WTC11 (cell line): Measurements from ENCODE around the gene TMEM135. TPM values are rescaled to one million over a fixed set of nuclear protein-coding genes. Genes with fewer than 3 reads are reported as not detected.

Experiments
- ATAC-seq: fragments of 200-7000 bp; cut with Tn5 transposase; 2 replicates; pipeline ENCODE4 v1.10.0; 2021; ENCODE audit warnings: mild to moderate bottlenecking, moderate library complexity
- CTCF ChIA-PET: fragments of 300-600 bp; sonication (Branson Sonifier 250); formaldehyde crosslinking; loops from one replicate; lab custom pipeline; 2021; ENCODE audit warnings: antibody characterized with exemption; lab: Charles Lee
- POLR2A ChIA-PET: fragments of 350-600 bp; sonication (Branson Sonifier 250); formaldehyde crosslinking; loops from one replicate; lab custom pipeline; 2021; ENCODE audit warnings: antibody characterized with exemption; lab: Charles Lee
- DNase-seq: peaks from one replicate; pipeline ENCODE4 v3.0.0; 2021; ENCODE audit warnings: low spot score
- H3K27ac Mint-ChIP-seq: 2 replicates; pipeline ENCODE4 v1.8.0; 2021; ENCODE audit warnings: mixed read lengths
- H3K27me3 Mint-ChIP-seq: 2 replicates; pipeline ENCODE4 v1.8.0; 2021; ENCODE audit warnings: low read depth, mild to moderate bottlenecking, moderate library complexity, mixed read lengths
- H3K36me3 Mint-ChIP-seq: 2 replicates; pipeline ENCODE4 v1.8.0; 2021; ENCODE audit warnings: mixed read lengths
- H3K4me1 Mint-ChIP-seq: 2 replicates; pipeline ENCODE4 v1.8.0; 2022; ENCODE audit warnings: mixed read lengths
- H3K4me3 Mint-ChIP-seq: 2 replicates; pipeline ENCODE4 v1.8.0; 2021; ENCODE audit warnings: mild to moderate bottlenecking, moderate library complexity, mixed read lengths
- H3K9me3 Mint-ChIP-seq: 2 replicates; pipeline ENCODE4 v1.8.0; 2021; ENCODE audit warnings: mixed read lengths
- CREM ChIP-seq: sonication (generic); formaldehyde crosslinking; IDR thresholded peaks from 2 replicates; pipeline ENCODE4 v1.8.1; 2022; ENCODE audit warnings: mild to moderate bottlenecking, missing genetic modification reagents, moderate library complexity
- MYBL2 ChIP-seq: sonication (generic); formaldehyde crosslinking; IDR thresholded peaks from 2 replicates; pipeline ENCODE4 v1.8.1; 2023; ENCODE audit warnings: mild to moderate bottlenecking, moderate library complexity, missing genetic modification reagents
- NFATC4 ChIP-seq: fragments of 250-450 bp; sonication (Bioruptor Pico); IDR thresholded peaks from 2 replicates; pipeline ENCODE4 v1.9.0; 2021; ENCODE audit warnings: mild to moderate bottlenecking
- NFYB ChIP-seq: sonication (generic); formaldehyde crosslinking; conservative IDR thresholded peaks from 2 replicates; pipeline ENCODE4 v1.8.0; 2022; ENCODE audit warnings: low read depth, missing genetic modification reagents
- NR2C2 ChIP-seq: sonication (generic); formaldehyde crosslinking; IDR thresholded peaks from 2 replicates; pipeline ENCODE4 v1.8.0; 2022; ENCODE audit warnings: mild to moderate bottlenecking, missing genetic modification reagents
- OVOL2 ChIP-seq: fragments of 250-450 bp; sonication (Bioruptor Pico); IDR thresholded peaks from 2 replicates; pipeline ENCODE4 v1.9.0; 2021; ENCODE audit warnings: mild to moderate bottlenecking, borderline replicate concordance
- PRRX2 ChIP-seq: fragments of 250-450 bp; sonication (Bioruptor Pico); IDR thresholded peaks from 2 replicates; pipeline ENCODE4 v1.8.0; 2021; ENCODE audit warnings: mild to moderate bottlenecking
- SOX15 ChIP-seq: fragments of 250-450 bp; sonication (Bioruptor Pico); IDR thresholded peaks from 2 replicates; pipeline ENCODE4 v1.9.0; 2021; ENCODE audit warnings: mild to moderate bottlenecking
- TCF7 ChIP-seq: sonication (generic); formaldehyde crosslinking; IDR thresholded peaks from 2 replicates; pipeline ENCODE4 v1.8.0; 2022; ENCODE audit warnings: mild to moderate bottlenecking, low read depth, missing genetic modification reagents, moderate library complexity
- TEAD4 ChIP-seq: sonication (generic); formaldehyde crosslinking; IDR thresholded peaks from 2 replicates; pipeline ENCODE4 v1.8.0; 2022; ENCODE audit warnings: mild to moderate bottlenecking, missing genetic modification reagents
- ZNF219 ChIP-seq: sonication (generic); formaldehyde crosslinking; IDR thresholded peaks from 2 replicates; pipeline ENCODE4 v1.8.0; 2023; ENCODE audit warnings: missing genetic modification reagents, mild to moderate bottlenecking, borderline replicate concordance
- ZNF232 ChIP-seq: sonication (generic); formaldehyde crosslinking; IDR thresholded peaks from 2 replicates; pipeline ENCODE4 v1.8.0; 2022; ENCODE audit warnings: mild to moderate bottlenecking, missing genetic modification reagents
- total RNA-seq: library from RNA; stranded (reverse); gene quantifications from 3 replicates; pipeline ENCODE4 v1.2.3, GENCODE V29; 2021
- TF ChIP-seq, protein P1 (sequence below): sonication (generic); formaldehyde crosslinking; IDR thresholded peaks from 2 replicates; pipeline ENCODE4 v1.8.0; 2022; ENCODE audit warnings: mild to moderate bottlenecking, missing genetic modification reagents
- TF ChIP-seq, protein P2 (sequence below): sonication (generic); formaldehyde crosslinking; IDR thresholded peaks from 2 replicates; pipeline ENCODE4 v1.8.0; 2022; ENCODE audit warnings: mild to moderate bottlenecking, missing genetic modification reagents
- TF ChIP-seq, protein P3 (sequence below): fragments of 250-450 bp; sonication (Bioruptor Pico); IDR thresholded peaks from 2 replicates; pipeline ENCODE4 v1.9.0; 2021; ENCODE audit warnings: mild to moderate bottlenecking
- TF ChIP-seq, protein P4 (sequence below): sonication (generic); formaldehyde crosslinking; IDR thresholded peaks from 2 replicates; pipeline ENCODE4 v1.8.0; 2023; ENCODE audit warnings: mild to moderate bottlenecking, missing genetic modification reagents
- TF ChIP-seq, protein P5 (sequence below): sonication (generic); formaldehyde crosslinking; conservative IDR thresholded peaks from 2 replicates; pipeline ENCODE4 v1.8.1; 2023; ENCODE audit warnings: mild to moderate bottlenecking, low read depth, missing genetic modification reagents, moderate library complexity
- TF ChIP-seq, protein P6 (sequence below): fragments of 200-600 bp; IDR thresholded peaks from 2 replicates; pipeline ENCODE4 v1.8.0; 2022; ENCODE audit warnings: antibody characterized with exemption
- TF ChIP-seq, protein P7 (sequence below): fragments of 250-450 bp; sonication (Bioruptor Pico); IDR thresholded peaks from 2 replicates; pipeline ENCODE4 v1.8.0; 2021; ENCODE audit warnings: mild to moderate bottlenecking
- TF ChIP-seq, protein P8 (sequence below): sonication (generic); formaldehyde crosslinking; IDR thresholded peaks from 2 replicates; pipeline ENCODE4 v1.8.0; 2022; ENCODE audit warnings: missing genetic modification reagents

The TMEM135 gene
- total RNA-seq, 1 experiment from 2014 or later: 35.8 TPM

DNA sequence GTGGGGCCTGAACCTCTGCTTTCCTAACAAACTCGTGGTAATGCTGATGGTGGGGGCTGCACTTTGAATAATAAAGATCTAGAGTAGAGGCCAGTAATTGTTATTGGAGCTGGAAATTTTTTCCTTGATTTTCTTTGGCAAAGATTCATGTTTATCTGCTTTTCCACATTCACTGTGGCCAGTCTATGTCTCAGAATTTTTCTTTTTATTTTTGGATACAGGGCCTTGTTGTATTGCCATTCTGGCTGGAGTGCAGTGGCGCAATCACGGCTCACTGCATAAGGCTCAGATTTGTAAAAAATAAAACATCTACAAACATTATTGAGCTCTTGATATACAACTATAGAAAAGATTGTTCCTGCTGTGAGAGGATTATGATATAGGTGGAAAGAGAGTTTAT lies 1.6 kb downstream of the TMEM135 start:
- Mint-ChIP-seq H3K4me1 (peaks cover 52% of the 10 kb centered on the region), H3K27me3 (no peaks in the 10 kb centered on the region), H3K36me3 (peaks cover 11% of the 10 kb centered on the region), H3K27ac (no peak overlapping the region)
- ChIA-PET CTCF (no interaction called here), POLR2A (no interaction called here)
- TF ChIP-seq NFATC4 (CRISPR knock-in tag): no peak
- TF ChIP-seq, all 79 proteins: peak for 0
- ATAC-seq (no peak), DNase-seq (no peak)
- H3K4me3 Mint-ChIP-seq: peak overlapping the region; percentile 95
- H3K9me3 Mint-ChIP-seq: no peaks in the 10 kb centered on the region

DNA sequence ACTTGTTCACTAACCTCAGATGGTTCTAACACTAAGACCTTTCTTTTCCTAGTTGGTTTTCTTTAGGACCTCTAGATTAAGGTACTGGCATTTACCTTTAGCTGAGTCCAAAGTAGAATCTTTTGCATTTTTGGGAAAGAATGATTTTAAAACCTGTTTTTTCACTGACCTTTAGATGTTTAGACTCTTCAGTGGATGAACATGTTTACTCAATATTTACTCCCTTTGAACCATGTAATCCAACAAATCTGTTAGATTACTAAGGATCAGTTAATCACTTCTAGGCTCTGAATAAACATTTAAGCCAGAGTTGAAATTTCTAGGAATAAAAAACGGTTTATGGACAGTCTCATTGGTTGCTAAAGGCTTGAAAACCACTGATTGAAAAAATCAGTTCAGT lies 6.2 kb downstream of the TMEM135 start:
- ChIA-PET CTCF (no interaction called here), POLR2A (no interaction called here)
- Mint-ChIP-seq H3K27ac (no peak overlapping the region), H3K36me3 (peaks cover 17% of the 10 kb centered on the region), H3K27me3 (no peaks in the 10 kb centered on the region), H3K4me1 (peaks cover 38% of the 10 kb centered on the region), H3K4me3 (no peak overlapping the region), H3K9me3 (0 out of 2 replicates have a peak, but pooled peaks cover 3% of the 10 kb centered on the region)
- TF ChIP-seq, protein P1, sequence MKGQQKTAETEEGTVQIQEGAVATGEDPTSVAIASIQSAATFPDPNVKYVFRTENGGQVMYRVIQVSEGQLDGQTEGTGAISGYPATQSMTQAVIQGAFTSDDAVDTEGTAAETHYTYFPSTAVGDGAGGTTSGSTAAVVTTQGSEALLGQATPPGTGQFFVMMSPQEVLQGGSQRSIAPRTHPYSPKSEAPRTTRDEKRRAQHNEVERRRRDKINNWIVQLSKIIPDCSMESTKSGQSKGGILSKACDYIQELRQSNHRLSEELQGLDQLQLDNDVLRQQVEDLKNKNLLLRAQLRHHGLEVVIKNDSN (CRISPR knock-in tag): no peak
- no peak for TF ChIP-seq MYBL2 (CRISPR knock-in tag)
- no peak for TF ChIP-seq NFYB (CRISPR knock-in tag)
- TF ChIP-seq SOX15 (CRISPR knock-in tag): no peak
- no peak for TF ChIP-seq TCF7
- TF ChIP-seq ZNF219 (CRISPR knock-in tag): no peak
- TF ChIP-seq, protein P2, sequence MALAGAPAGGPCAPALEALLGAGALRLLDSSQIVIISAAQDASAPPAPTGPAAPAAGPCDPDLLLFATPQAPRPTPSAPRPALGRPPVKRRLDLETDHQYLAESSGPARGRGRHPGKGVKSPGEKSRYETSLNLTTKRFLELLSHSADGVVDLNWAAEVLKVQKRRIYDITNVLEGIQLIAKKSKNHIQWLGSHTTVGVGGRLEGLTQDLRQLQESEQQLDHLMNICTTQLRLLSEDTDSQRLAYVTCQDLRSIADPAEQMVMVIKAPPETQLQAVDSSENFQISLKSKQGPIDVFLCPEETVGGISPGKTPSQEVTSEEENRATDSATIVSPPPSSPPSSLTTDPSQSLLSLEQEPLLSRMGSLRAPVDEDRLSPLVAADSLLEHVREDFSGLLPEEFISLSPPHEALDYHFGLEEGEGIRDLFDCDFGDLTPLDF (CRISPR knock-in tag): no peak
- TF ChIP-seq, protein P3, sequence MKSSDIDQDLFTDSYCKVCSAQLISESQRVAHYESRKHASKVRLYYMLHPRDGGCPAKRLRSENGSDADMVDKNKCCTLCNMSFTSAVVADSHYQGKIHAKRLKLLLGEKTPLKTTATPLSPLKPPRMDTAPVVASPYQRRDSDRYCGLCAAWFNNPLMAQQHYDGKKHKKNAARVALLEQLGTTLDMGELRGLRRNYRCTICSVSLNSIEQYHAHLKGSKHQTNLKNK (CRISPR knock-in tag): no peak
- TF ChIP-seq ZNF232 (CRISPR knock-in tag): no peak
- no peak for TF ChIP-seq OVOL2 (CRISPR knock-in tag)
- no peak for TF ChIP-seq NR2C2
- TF ChIP-seq, protein P4, sequence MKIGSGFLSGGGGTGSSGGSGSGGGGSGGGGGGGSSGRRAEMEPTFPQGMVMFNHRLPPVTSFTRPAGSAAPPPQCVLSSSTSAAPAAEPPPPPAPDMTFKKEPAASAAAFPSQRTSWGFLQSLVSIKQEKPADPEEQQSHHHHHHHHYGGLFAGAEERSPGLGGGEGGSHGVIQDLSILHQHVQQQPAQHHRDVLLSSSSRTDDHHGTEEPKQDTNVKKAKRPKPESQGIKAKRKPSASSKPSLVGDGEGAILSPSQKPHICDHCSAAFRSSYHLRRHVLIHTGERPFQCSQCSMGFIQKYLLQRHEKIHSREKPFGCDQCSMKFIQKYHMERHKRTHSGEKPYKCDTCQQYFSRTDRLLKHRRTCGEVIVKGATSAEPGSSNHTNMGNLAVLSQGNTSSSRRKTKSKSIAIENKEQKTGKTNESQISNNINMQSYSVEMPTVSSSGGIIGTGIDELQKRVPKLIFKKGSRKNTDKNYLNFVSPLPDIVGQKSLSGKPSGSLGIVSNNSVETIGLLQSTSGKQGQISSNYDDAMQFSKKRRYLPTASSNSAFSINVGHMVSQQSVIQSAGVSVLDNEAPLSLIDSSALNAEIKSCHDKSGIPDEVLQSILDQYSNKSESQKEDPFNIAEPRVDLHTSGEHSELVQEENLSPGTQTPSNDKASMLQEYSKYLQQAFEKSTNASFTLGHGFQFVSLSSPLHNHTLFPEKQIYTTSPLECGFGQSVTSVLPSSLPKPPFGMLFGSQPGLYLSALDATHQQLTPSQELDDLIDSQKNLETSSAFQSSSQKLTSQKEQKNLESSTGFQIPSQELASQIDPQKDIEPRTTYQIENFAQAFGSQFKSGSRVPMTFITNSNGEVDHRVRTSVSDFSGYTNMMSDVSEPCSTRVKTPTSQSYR: no peak
- TF ChIP-seq, protein P5, sequence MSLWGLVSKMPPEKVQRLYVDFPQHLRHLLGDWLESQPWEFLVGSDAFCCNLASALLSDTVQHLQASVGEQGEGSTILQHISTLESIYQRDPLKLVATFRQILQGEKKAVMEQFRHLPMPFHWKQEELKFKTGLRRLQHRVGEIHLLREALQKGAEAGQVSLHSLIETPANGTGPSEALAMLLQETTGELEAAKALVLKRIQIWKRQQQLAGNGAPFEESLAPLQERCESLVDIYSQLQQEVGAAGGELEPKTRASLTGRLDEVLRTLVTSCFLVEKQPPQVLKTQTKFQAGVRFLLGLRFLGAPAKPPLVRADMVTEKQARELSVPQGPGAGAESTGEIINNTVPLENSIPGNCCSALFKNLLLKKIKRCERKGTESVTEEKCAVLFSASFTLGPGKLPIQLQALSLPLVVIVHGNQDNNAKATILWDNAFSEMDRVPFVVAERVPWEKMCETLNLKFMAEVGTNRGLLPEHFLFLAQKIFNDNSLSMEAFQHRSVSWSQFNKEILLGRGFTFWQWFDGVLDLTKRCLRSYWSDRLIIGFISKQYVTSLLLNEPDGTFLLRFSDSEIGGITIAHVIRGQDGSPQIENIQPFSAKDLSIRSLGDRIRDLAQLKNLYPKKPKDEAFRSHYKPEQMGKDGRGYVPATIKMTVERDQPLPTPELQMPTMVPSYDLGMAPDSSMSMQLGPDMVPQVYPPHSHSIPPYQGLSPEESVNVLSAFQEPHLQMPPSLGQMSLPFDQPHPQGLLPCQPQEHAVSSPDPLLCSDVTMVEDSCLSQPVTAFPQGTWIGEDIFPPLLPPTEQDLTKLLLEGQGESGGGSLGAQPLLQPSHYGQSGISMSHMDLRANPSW: no peak
- TF ChIP-seq PRRX2 (CRISPR knock-in tag): no peak
- TF ChIP-seq NFATC4 (CRISPR knock-in tag): no peak
- TF ChIP-seq, protein P6, sequence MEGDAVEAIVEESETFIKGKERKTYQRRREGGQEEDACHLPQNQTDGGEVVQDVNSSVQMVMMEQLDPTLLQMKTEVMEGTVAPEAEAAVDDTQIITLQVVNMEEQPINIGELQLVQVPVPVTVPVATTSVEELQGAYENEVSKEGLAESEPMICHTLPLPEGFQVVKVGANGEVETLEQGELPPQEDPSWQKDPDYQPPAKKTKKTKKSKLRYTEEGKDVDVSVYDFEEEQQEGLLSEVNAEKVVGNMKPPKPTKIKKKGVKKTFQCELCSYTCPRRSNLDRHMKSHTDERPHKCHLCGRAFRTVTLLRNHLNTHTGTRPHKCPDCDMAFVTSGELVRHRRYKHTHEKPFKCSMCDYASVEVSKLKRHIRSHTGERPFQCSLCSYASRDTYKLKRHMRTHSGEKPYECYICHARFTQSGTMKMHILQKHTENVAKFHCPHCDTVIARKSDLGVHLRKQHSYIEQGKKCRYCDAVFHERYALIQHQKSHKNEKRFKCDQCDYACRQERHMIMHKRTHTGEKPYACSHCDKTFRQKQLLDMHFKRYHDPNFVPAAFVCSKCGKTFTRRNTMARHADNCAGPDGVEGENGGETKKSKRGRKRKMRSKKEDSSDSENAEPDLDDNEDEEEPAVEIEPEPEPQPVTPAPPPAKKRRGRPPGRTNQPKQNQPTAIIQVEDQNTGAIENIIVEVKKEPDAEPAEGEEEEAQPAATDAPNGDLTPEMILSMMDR: no peak
- TF ChIP-seq, protein P7, sequence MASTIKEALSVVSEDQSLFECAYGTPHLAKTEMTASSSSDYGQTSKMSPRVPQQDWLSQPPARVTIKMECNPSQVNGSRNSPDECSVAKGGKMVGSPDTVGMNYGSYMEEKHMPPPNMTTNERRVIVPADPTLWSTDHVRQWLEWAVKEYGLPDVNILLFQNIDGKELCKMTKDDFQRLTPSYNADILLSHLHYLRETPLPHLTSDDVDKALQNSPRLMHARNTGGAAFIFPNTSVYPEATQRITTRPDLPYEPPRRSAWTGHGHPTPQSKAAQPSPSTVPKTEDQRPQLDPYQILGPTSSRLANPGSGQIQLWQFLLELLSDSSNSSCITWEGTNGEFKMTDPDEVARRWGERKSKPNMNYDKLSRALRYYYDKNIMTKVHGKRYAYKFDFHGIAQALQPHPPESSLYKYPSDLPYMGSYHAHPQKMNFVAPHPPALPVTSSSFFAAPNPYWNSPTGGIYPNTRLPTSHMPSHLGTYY (CRISPR knock-in tag): no peak
- TF ChIP-seq, protein P8, sequence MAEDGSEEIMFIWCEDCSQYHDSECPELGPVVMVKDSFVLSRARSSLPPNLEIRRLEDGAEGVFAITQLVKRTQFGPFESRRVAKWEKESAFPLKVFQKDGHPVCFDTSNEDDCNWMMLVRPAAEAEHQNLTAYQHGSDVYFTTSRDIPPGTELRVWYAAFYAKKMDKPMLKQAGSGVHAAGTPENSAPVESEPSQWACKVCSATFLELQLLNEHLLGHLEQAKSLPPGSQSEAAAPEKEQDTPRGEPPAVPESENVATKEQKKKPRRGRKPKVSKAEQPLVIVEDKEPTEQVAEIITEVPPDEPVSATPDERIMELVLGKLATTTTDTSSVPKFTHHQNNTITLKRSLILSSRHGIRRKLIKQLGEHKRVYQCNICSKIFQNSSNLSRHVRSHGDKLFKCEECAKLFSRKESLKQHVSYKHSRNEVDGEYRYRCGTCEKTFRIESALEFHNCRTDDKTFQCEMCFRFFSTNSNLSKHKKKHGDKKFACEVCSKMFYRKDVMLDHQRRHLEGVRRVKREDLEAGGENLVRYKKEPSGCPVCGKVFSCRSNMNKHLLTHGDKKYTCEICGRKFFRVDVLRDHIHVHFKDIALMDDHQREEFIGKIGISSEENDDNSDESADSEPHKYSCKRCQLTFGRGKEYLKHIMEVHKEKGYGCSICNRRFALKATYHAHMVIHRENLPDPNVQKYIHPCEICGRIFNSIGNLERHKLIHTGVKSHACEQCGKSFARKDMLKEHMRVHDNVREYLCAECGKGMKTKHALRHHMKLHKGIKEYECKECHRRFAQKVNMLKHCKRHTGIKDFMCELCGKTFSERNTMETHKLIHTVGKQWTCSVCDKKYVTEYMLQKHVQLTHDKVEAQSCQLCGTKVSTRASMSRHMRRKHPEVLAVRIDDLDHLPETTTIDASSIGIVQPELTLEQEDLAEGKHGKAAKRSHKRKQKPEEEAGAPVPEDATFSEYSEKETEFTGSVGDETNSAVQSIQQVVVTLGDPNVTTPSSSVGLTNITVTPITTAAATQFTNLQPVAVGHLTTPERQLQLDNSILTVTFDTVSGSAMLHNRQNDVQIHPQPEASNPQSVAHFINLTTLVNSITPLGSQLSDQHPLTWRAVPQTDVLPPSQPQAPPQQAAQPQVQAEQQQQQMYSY (CRISPR knock-in tag): no peak
- TF ChIP-seq TEAD4 (CRISPR knock-in tag): no peak
- no peak for TF ChIP-seq CREM (CRISPR knock-in tag)
- DNase-seq (no peak), ATAC-seq (no peak)
